ENCODE data around the gene HIRIP3.
A peak's percentile ranks its signal among the peaks of the same experiment; 100 is the strongest.
"Not testable (repeated sequence)": the region's sequence is repeated elsewhere in the genome, so short reads cannot be mapped to it uniquely, and the experiment has no call there.

The HIRIP3 gene

GRCh38 chr16:29982560-29983419, 12.6 kb downstream of the HIRIP3 start:
- no peak for DNase-seq

- DNase-seq: no peak
These were observed 16.7 kb downstream of the HIRIP3 start for GRCh38 chr16:29978564-29979270.

GRCh38 chr16:29978081-29978480, 17.3 kb downstream of the HIRIP3 start:
- DNase-seq: no peak

- no peak for DNase-seq
These were observed 18.2 kb downstream of the HIRIP3 start for GRCh38 chr16:29977063-29977825.

GRCh38 chr16:29975811-29976511, 19.5 kb downstream of the HIRIP3 start:
- DNase-seq: no peak

GRCh38 chr16:29975134-29975538, 20.3 kb downstream of the HIRIP3 start:
- no peak for DNase-seq

GRCh38 chr16:29974291-29975133, 20.9 kb downstream of the HIRIP3 start:
- peak; percentile 29 for DNase-seq

GRCh38 chr16:29973384-29974246, 21.8 kb downstream of the HIRIP3 start, which contains the start of gene TAOK2:
TAOK2 (plus strand) TSS chr16:29973868; CDS start chr16:29977773, 3,905 bp downstream.
- peak; percentile 98 for DNase-seq

GRCh38 chr16:29972992-29973383, 22.4 kb downstream of the HIRIP3 start:
- no peak for DNase-seq

- DNase-seq: no peak
These were observed 22.9 kb downstream of the HIRIP3 start for GRCh38 chr16:29972500-29972899.

GRCh38 chr16:29971304-29971703, 24.1 kb downstream of the HIRIP3 start:
- no peak for DNase-seq

GRCh38 chr16:29968205-29968604, 27.2 kb downstream of the HIRIP3 start:
- DNase-seq: no peak

GRCh38 chr16:29963021-29963743, 32.2 kb downstream of the HIRIP3 start:
- no peak for DNase-seq

- peak; percentile 21 for DNase-seq
These were observed 32.9 kb downstream of the HIRIP3 start for GRCh38 chr16:29962344-29962994.

- peak; percentile 97 for DNase-seq
These were observed 33.7 kb downstream of the HIRIP3 start, which contains the start of gene TMEM219 for GRCh38 chr16:29961479-29962343. TMEM219 (plus strand) TSS chr16:29962079; CDS start chr16:29963144, 1,065 bp downstream.

GRCh38 chr16:29961127-29961478, 34.3 kb downstream of the HIRIP3 start:
- DNase-seq: no peak

GRCh38 chr16:29959821-29960220, 35.6 kb downstream of the HIRIP3 start:
- not testable (repeated sequence) for DNase-seq

GRCh38 chr16:29959293-29959692, 36.1 kb downstream of the HIRIP3 start:
- no peak for DNase-seq
